Stomach (tissue), 4 donors: ENCODE data around the gene CWC25.

Experiments used
- POLR2AphosphoS5 ChIP-seq, 3 donors: sonication (generic); formaldehyde crosslinking; IDR thresholded peaks; one replicate each; pipeline ENCODE4 v1.6.1; 2016; ENCODE audit warnings: antibody characterized with exemption in 3 of 3
- TF ChIP-seq, protein P1 (sequence below), 7 experiments: fragments of 450-650 bp in 4 of 7; fragments of 200-600 bp in 3 of 7; sonication (generic) in 3 of 7; IDR thresholded peaks; one replicate each; pipeline ENCODE4 v1.5.1; 2016 to 2019; ENCODE audit warnings: antibody characterized with exemption in 7 of 7, control low read depth in 2 of 7, mild to moderate bottlenecking in 1 of 7

DNA sequence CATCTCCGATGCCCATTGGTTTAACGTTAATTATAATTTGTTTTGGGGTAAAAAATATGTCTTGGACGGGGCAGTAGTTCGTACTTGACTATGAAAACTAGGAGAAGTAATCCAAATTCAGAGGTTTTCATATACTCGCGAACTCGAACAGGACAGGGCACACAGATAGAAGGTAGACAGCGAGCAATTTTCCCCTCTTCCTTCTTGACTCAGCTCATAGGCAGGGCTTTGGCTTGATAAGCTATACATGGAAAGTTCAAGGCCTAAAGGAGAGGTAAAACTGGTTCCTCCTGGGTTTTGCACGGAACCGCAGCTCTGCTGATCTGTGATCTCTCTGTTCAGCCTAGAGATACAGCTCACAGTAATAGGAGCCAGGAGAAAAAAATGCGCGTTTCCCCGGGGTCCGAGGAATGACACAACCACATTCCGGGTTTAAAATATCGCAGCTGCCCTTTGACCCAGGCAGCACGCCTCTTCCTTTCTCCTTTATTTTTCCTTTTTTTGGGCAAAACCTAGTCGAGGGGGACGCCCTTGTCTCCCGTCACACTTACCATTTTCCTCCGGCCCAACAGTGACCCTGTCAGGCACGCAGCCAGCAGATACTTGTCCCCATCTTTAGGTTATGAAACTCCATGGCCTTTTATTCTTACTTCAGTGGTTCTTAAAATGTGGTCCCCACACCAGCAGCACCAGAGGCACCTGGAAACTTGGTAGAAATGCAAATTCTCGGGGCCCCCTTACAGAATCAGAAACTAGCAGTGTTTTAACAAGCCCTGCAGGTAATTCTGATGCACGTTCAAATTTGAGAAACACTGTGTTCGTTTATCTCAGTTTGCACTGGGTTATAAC lies 43.1 kb upstream of the CWC25 start:
- TF ChIP-seq, protein P1, sequence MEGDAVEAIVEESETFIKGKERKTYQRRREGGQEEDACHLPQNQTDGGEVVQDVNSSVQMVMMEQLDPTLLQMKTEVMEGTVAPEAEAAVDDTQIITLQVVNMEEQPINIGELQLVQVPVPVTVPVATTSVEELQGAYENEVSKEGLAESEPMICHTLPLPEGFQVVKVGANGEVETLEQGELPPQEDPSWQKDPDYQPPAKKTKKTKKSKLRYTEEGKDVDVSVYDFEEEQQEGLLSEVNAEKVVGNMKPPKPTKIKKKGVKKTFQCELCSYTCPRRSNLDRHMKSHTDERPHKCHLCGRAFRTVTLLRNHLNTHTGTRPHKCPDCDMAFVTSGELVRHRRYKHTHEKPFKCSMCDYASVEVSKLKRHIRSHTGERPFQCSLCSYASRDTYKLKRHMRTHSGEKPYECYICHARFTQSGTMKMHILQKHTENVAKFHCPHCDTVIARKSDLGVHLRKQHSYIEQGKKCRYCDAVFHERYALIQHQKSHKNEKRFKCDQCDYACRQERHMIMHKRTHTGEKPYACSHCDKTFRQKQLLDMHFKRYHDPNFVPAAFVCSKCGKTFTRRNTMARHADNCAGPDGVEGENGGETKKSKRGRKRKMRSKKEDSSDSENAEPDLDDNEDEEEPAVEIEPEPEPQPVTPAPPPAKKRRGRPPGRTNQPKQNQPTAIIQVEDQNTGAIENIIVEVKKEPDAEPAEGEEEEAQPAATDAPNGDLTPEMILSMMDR (IDR thresholded peaks at IDR 0.05) = no peak
- peak in 1 of 3 donors; percentile 44 for TF ChIP-seq POLR2AphosphoS5 (IDR thresholded peaks at IDR 0.05)
